ENCODE results near the gene LSMEM2.

DNA sequence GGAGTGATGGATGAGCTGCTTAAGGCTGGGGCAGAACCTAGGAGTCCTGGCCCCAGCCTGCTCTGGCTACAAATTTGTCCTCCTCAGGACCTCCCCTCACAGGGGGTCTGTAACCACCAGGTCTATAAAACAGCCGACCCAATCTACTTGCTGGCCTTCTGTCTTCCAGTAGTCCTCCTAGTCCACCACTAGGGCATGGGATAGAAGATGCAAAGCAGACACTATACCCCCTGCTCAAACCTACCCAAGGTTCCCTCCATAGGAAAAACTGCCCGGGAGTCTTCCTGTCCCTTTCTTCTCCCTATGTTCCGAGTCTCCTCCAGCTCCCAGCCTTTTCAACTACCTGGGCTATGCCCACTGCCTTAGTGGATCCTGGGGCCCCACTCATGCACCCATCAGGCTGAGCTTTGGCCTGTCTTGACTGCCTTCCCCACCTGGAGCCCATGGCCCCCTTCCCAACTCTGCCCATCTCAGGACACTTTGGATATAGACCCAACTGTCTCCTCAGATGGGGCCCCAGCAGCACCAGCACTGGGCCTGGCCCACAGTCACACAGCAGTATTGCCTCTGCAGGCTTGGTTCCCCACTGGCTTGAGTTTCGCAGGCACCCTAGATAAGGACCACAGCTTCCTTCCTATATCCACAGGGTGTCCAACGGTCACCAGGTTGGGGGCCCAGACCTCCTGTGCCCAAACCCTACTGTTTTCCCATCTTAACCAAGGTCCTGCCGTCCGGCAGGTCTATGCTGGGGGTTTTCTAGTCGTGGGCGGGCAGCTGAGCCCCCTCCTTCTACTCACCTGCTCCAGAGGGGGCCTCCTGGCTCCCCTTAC is 19.2 kb downstream of the LSMEM2 start:
- TF ChIP-seq, protein P1, sequence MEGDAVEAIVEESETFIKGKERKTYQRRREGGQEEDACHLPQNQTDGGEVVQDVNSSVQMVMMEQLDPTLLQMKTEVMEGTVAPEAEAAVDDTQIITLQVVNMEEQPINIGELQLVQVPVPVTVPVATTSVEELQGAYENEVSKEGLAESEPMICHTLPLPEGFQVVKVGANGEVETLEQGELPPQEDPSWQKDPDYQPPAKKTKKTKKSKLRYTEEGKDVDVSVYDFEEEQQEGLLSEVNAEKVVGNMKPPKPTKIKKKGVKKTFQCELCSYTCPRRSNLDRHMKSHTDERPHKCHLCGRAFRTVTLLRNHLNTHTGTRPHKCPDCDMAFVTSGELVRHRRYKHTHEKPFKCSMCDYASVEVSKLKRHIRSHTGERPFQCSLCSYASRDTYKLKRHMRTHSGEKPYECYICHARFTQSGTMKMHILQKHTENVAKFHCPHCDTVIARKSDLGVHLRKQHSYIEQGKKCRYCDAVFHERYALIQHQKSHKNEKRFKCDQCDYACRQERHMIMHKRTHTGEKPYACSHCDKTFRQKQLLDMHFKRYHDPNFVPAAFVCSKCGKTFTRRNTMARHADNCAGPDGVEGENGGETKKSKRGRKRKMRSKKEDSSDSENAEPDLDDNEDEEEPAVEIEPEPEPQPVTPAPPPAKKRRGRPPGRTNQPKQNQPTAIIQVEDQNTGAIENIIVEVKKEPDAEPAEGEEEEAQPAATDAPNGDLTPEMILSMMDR (IDR thresholded peaks at IDR 0.05; ENCODE audit: poor library complexity), result no peak
- no peak for TF ChIP-seq EZH2 (IDR thresholded peaks at IDR 0.05; ENCODE audit: borderline replicate concordance)
- TF ChIP-seq EZH2phosphoT487 (IDR thresholded peaks at IDR 0.05; ENCODE audit: low read depth, severe bottlenecking, unreplicated experiment), result no peak

Data from hepatocyte (in vitro differentiated cells).